Heart left ventricle (tissue), 13 donors: ENCODE results near the gene FAM50B.

ENCODE experiments used
- POLR2A ChIP-seq, 2 donors: fragments of 450-650 bp; IDR thresholded peaks; one replicate each; pipeline ENCODE4 v1.6.1; 2017; ENCODE audit warnings: antibody characterized with exemption in 2 of 2, mild to moderate bottlenecking in 2 of 2, moderate library complexity in 2 of 2
- TF ChIP-seq, protein P1 (sequence below), 12 donors: fragments of 200-600 bp; sonication (generic) in 4 of 12; IDR thresholded peaks; one replicate each; pipeline versions ENCODE4 v1.5.0 to v1.8.0; 2018 to 2022; ENCODE audit warnings: antibody characterized with exemption in 12 of 12, mild to moderate bottlenecking in 5 of 12
- donor health status: ischemic (EF 13 %, LVEDD 7.1; RV severe dilation, severe dysfunction).
- donor health status: DM: no; HTN: yes; CAD: no.
- donor health status: DM: no; HTN: no; CAD: no.
- donor health status: ischemic (EF 25% LVEDD 6.9; RV normal size, moderate dysfunction).
- donor health status: ischemic (EF 25% LVEDD 5.7; RV mildly dilated, moderate dysfunction).
- donor health status: ischemic (EF 35%, LVEDD 5.7; RV mildly dilated, moderate dysfunction).
- donor health status: nonischemic (EF 11% LVEDD 7.7; RV severe dilation, severe dysfunction).
- donor health status: DM: yes; HTN: yes; CAD: no.
- donor health status: PGD.
- donor health status: ischemic (EF 29% LVEDD 5.4; RV normal size, mild dysfunction).
- donor health status: nonischemic (EF 23%, LVEDD 6.1; RV moderate dilation, normal function).

DNA sequence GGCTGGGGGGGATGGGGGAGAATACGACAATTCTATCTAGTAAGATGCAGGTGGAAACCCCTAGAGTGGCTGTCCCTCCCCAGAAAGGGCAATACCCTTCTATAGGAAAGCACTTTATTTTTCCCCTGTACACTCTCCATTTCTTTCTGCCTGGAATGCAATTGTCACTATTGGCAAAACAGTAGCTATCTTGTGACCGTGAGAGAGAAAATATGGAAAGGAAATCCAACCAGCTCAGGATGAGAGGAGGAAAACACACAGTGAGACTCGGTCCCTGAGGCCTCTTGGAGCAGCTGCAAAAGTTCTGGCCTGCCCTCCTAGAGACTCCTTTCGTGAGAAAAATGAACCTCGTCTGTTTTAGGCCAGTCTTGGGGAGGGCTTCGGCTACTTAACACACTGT lies 43.4 kb downstream of the FAM50B start:
- no peak for TF ChIP-seq POLR2A (IDR thresholded peaks at IDR 0.05)
- TF ChIP-seq, protein P1, sequence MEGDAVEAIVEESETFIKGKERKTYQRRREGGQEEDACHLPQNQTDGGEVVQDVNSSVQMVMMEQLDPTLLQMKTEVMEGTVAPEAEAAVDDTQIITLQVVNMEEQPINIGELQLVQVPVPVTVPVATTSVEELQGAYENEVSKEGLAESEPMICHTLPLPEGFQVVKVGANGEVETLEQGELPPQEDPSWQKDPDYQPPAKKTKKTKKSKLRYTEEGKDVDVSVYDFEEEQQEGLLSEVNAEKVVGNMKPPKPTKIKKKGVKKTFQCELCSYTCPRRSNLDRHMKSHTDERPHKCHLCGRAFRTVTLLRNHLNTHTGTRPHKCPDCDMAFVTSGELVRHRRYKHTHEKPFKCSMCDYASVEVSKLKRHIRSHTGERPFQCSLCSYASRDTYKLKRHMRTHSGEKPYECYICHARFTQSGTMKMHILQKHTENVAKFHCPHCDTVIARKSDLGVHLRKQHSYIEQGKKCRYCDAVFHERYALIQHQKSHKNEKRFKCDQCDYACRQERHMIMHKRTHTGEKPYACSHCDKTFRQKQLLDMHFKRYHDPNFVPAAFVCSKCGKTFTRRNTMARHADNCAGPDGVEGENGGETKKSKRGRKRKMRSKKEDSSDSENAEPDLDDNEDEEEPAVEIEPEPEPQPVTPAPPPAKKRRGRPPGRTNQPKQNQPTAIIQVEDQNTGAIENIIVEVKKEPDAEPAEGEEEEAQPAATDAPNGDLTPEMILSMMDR (IDR thresholded peaks at IDR 0.05), result no peak
